HG02840 (cell line): ENCODE data around the gene NAE1.
"Not testable (repeated sequence)": the region's sequence is repeated elsewhere in the genome, so short reads cannot be mapped to it uniquely, and the experiment has no call there.

Experiments
- ATAC-seq: cut with Tn5 transposase; IDR thresholded peaks from one replicate; pipeline ENCODE4 v1.9.1; 2021; ENCODE audit warnings: mild to moderate bottlenecking, moderate library complexity, moderate number of reproducible peaks; ENCODE audit not compliant: unreplicated experiment, low FRiP score

The NAE1 gene

DNA sequence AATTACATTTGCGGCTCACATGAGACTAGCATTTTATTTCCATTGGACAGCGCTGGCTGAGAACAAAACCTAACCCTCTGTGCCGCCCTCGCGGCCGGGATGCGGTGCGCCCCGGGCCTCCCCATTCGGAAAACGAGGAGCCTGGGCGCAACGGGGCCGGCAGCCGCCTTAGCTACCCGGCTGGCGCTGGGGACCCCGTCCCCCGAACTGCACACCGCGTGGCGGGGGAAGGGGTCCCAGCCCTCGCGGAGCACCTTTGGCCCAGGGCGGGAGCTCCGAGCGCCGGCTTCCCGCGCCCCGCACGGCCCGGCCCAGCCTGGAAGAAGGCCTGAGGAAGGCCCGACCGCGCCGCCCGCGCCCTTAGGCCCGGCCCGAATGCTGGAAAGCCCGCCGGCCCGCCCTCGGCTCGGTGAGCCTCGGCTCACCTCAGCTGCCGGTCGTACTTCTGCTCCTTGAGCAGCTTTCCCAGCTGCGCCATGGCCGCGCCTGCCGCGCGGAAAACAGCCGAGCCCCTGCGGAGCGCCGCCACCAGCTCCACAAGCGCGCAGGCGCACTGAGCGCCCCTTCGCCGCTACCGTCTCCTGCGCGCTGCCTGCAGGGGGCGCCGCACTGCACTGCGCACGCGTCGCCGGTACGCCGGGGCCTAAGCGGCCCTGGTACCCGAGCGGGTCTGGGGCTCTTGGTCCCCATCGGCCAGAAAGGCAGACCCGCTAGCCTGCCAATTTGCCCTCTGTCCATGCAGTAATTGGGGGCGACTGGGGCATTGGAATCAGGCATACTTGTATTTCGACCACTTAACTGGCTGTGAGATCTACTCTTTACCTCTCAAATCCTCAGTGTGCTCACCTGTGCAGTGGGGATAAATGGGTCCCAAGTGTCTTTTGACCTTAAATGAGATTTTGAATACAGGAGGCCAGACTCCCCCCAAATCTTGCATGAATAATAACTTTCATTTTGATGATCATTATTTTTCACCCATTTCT is at the start of gene NAE1:
Gene NAE1, minus strand, starts transcription at position 555 of the 983 bp plus-strand sequence. Its CDS starts 77 bp downstream, at position 478.
- ATAC-seq = peak; percentile 87

DNA sequence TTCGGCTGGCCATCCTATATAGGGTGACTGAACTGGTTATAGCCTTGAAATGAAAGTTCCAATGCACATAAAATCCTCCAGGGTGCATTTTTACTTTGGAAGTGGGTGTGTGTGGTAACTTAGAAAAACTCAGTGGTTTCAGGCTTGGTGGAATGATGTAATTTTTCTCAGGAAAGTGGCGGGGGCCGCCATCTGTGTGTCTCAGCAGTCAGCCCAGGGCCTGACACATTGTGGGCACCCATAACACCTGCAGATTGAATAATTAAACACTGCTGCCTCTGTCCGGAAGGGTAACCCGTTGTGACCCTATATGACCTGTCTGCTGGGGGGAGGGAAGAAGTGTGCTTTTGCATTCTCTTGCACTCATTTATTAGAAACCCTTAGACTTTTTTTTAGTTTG is 47.3 kb upstream of the NAE1 start:
- ATAC-seq = no peak

DNA sequence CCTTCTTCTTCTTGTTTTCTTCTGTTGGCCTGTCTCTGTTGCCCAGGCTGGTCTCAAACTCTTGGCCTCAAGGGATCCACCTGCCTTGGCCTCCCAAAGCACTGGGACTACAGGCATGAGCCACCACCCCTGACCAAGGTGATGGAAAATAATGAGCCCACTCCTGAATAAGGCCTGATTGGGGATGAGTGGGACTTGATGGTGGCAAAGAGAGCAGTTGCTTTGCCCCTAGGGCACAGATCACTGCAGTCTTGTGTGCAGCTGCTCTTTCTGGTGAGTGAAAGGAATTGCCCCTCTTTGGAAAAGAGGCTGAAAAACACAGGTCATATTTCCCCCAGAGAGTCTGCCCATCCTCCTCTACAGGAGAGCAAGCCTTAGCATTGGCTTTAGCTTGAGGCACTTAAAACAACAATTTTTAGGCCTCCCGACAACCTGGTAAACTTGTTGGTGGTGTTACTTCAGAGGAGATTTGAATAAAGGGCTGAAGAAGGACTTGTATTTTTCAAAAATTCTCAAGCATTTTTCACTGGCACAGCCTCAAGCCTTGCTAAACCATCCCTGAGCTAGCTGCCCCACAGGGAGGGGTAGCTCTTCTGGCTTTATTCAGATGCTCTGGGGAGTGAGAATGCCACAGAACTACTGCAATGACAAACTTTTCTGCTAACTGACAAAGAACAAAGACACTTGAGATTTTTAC is 43.5 kb upstream of the NAE1 start:
- no peak for ATAC-seq

GRCh38 chr16:66873685-66874055 is 42.9 kb upstream of the NAE1 start:
- ATAC-seq = no peak

DNA sequence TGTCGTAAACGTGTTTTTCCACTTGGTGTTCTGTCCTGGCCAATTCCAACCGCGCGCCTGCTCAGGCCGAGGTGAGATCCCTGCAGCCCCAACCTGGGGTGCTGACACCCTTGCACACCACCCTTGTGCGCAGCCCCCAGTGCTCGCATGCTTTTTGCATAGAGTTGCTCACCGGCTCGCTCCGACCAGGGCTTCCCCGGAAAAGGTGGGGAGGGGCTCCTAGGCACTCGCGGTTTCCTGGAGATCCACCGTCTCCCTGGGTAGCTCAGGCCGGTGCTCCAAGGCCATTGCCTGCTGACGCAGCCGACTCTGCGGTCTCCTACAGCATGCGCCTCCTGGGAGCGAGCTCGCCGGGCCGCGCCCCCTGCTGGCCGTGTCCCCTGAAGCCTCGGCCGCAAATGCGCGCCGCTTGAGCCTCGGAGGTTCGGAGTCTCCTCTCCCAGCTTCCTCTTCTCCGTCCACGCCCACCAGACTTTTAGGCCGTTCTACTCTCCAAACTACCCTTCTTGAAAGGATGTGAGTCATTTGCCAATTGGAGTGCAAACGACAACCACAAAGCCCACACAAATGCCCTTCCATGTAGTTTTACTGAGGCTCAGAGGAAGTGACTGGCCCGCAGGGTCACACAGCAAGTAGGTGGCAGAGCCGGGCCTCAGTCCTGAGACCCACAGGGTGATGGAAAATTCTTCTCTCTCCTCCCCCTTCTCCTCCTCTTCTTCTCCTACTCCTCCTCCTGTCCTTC is 42.3 kb upstream of the NAE1 start:
- ATAC-seq = peak; percentile 81

GRCh38 chr16:66872559-66872942 is 41.8 kb upstream of the NAE1 start:
- ATAC-seq = no peak

- ATAC-seq = no peak
These were observed 41.1 kb upstream of the NAE1 start for GRCh38 chr16:66871840-66872239.

DNA sequence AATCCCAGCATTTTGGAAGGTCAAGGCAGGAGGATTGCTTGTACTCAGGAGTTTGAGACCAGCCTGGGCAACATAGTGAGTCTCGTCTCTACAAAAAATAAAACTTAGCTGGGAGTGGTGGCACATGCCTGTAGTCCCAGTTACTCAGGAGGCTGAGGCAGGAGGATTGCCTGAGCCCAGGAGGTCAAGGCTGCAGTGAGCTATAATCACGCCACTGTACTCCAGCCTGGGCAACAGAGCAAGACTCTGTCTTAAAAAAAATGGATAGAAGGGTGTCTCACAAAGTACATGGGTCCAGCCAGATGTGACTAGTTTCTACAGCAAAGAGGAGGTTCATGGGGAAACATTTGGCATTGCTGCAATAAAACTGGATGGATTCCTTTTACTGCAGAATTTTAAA is 40.6 kb upstream of the NAE1 start:
- ATAC-seq = not testable (repeated sequence)

DNA sequence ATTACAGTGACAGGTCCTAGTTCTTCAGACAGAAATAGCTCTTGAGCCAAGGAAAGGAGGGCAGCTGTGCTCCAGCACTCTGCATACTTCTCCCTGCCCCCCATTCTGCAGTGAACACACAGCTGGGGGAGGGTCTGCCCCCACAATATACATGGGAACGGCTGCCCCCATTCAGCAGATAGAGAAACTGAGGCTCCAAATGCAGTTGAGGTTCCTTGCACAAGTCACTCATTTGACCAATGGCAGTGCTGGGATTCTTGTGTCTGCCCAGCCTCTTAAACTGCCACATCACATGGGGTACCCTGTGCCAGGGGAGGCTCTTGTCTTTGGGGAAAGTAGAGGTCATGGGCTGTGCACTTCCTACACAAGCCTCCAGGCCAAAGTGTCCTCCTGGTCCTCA is 38.6 kb upstream of the NAE1 start:
- no peak for ATAC-seq

DNA sequence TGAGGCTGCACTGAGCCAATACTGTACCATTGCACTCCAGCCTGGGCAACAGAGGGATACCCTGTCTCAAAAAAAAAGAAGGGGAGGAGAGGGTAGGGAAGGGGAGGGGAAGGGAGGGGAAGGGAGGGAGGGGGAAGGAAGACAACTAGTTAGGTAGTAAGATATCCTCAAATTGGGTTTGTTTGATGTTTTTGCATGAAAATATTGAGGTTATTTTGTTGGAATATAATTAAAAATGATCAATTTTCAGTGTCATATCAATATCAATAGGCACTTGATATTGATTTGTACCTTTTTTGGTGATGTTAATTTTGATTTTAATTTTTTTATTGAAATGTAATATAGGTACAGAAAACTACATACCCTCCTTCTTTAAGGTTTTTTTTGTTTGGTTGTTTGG is 32.9 kb upstream of the NAE1 start:
- ATAC-seq = no peak

- ATAC-seq = no peak
These were observed 31.3 kb upstream of the NAE1 start for GRCh38 chr16:66862023-66862520.

GRCh38 chr16:66859397-66860068 is 28.8 kb upstream of the NAE1 start:
- ATAC-seq = no peak

DNA sequence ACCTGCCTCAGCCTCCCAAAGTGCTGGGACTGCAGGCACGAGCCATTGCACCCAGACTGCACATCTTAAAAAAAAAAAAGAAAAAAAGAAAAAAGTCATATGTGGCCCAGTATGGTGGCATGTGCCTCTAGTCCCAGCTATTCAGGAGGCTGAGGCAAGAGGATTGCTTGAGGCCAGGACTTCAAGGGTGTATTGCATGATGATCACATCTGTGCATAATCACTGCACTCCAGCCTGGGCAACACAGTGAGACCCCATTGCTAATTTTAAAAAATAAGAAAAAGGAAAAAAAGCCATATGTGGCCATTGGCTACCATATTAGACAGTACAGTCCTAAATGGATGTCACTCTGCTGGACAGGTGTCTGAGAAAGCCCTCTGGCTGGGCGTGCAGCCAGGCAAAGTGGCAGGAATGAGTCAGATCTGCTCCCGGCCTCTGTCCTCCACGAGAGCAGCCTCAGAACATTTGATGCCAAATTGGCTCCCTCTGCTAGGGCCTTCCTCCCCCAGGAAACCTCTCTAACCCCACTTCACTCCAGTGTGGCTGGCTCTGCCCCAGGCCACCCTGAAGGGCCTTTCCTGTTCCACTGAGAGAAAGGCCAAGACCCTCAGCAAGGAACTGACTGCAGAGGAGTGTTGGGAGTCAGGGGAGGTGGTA is 28.1 kb upstream of the NAE1 start:
- ATAC-seq = no peak

- no peak for ATAC-seq
These were observed 26.7 kb upstream of the NAE1 start for GRCh38 chr16:66857437-66857836.

DNA sequence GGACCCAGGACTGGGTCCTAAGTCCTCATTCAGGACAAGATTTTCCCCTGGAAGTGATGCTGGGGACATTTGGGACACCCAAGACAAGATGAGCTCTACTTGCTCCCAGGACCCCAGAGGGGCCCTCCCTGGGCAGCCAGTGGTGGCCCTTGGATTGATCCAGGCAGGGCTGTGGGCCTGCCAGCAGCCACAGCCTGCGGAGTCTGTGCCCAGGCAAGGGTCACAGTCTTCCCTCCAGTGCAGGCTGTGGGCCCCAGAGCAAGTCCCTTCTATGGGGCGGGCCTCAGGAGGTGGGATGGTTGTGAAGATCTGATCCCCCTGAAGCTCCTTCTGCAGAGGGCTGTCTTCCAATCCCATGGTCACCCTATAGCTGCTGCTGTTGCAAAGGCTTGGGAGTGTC is 26.0 kb upstream of the NAE1 start:
- ATAC-seq = no peak

DNA sequence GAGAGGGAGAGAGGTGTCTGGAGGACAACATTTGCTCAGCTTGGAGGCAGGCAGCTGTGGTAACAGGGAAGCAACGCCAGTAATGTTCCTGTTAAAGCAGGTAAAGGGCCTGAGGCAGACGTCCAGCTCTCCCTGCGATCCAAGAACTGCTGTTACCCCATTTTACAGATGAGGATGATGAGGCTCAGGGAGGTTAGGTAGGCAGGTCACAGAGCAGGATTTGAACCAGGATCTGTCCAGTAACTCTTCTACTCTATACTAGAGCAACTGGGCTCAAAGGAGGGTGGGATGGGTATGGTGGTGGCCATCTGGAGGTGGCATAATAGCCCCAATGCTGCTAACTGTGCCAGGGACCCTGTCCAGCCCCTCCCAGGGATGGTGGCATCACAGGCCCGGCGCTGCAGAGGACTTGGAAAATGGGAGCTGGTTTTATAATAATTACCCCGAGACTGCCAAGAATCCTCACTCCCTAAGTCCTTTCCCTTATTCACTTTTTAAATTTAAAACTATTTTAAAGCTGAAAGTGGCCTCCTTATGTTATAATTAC is 25.5 kb upstream of the NAE1 start:
- no peak for ATAC-seq

DNA sequence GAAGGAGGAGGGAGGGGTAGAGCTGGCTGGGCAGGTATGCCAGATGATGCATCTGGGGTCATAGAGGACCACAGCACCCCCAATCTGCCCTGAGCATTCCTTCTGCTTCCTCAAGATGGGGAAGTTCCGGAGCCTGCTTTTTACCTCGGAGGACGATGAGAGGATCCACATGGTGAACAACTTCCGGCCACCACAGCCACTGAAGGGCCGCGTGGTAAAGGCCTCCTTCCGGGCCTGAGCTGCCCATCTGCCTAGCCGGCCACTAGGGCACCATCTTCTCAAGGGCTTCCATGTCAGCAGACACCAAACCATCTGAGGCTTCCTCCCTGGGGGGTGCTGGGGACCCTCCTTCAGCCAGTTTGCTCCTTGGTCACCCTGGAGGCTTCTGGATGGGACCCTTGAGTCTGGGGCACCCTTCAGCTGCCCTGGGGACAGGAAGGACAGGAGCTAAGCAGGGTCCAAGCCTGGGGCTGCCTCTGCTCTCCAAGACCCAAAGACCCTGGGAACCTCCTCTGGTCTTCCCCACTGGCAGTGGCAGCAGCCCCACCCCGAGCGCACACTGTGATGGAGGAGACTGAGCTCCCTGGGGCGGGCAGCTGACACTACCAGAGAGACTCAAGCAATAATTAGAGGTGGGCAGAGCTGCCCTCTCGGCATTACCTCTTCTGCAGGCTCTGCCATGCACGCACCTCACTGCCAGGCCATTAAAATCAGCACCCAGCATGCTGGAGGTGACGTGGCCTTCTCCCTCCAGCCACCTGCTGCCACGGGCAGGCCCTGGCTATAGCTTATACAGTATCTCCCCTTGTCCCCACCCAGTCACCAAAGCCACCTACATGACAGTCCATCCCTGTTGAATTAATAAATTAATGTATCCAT is 22.7 kb upstream of the NAE1 start:
- no peak for ATAC-seq

GRCh38 chr16:66851166-66851964 is 20.6 kb upstream of the NAE1 start:
- no peak for ATAC-seq
